ENCODE results near the gene IL1RAPL2. TPM values are rescaled to one million over a fixed set of nuclear protein-coding genes. Genes with fewer than 3 reads are reported as not detected.

The IL1RAPL2 gene
- total RNA-seq, 1 experiment from 2014 or later: 1.6 TPM

- Histone ChIP-seq H3K9me3 (ENCODE audit: insufficient read depth, low read depth) (no peaks in the 10 kb centered on the region), H3K27ac (no peak overlapping the region), H3K27me3 (ENCODE audit: insufficient read depth, low read depth) (no peaks in the 10 kb centered on the region), H3K4me3 (no peak overlapping the region), H3K4me2 (no peak overlapping the region), H3K4me1 (replicated peaks; ENCODE audit: insufficient read depth) (no peaks in the 10 kb centered on the region), H3K9me2 (ENCODE audit: insufficient read depth) (no peaks in the 10 kb centered on the region), H3F3A (ENCODE audit: insufficient read depth, low read depth) (no peaks in the 10 kb centered on the region), H3K79me2 (ENCODE audit: low read depth) (no peaks in the 10 kb centered on the region), H2AFZ (no peak overlapping the region), H4K20me1 (ENCODE audit: insufficient read depth) (no peaks in the 10 kb centered on the region), H3K36me3 (ENCODE audit: low read depth) (no peaks in the 10 kb centered on the region)
- ChIA-PET POLR2A (ENCODE audit: unreplicated experiment) (no interaction called here), CTCF (no interaction called here)
- TF ChIP-seq EZH2 (IDR thresholded peaks at IDR 0.05; ENCODE audit: low read depth) (no peak), CTCF (conservative IDR thresholded peaks at IDR 0.05) (no peak)
- no TSS peak for BruUV-seq (replicated peaks)
- intact Hi-C loops (cut with micrococcal nuclease; ENCODE audit: unreplicated experiment): no loop called here
- no peak for DNase-seq
Measured at GRCh38 chrX:105744946-105745345, 1178.9 kb downstream of the IL1RAPL2 start.

- no peaks in the 10 kb centered on the region for H3K9me2 ChIP-seq (ENCODE audit: insufficient read depth)
- H3K79me2 ChIP-seq (ENCODE audit: low read depth): no peaks in the 10 kb centered on the region
- no peak overlapping the region for H3K27ac ChIP-seq
- H3K27me3 ChIP-seq (ENCODE audit: insufficient read depth, low read depth): no peaks in the 10 kb centered on the region
- intact Hi-C loops (cut with micrococcal nuclease; ENCODE audit: unreplicated experiment): no loop called here
- no peak for TF ChIP-seq CTCF (conservative IDR thresholded peaks at IDR 0.05)
- no peak for TF ChIP-seq EZH2 (IDR thresholded peaks at IDR 0.05; ENCODE audit: low read depth)
- POLR2A ChIA-PET (ENCODE audit: unreplicated experiment): interaction anchor here (0.5 kb wide), 1 partner anchor 1310 kb away, joined by 5 read pairs; no protein-coding TSS in a partner anchor
- DNase-seq: peak; percentile 6 to 65
- H3K9me3 ChIP-seq (ENCODE audit: insufficient read depth, low read depth): no peaks in the 10 kb centered on the region
- no peaks in the 10 kb centered on the region for H4K20me1 ChIP-seq (ENCODE audit: insufficient read depth)
- no peak overlapping the region for H3K4me3 ChIP-seq
- H2AFZ ChIP-seq: no peak overlapping the region
- H3K4me1 ChIP-seq (replicated peaks; ENCODE audit: insufficient read depth): no peaks in the 10 kb centered on the region
- CTCF ChIA-PET: no interaction called here
- H3F3A ChIP-seq (ENCODE audit: insufficient read depth, low read depth): no peaks in the 10 kb centered on the region
- no peak overlapping the region for H3K4me2 ChIP-seq
- H3K36me3 ChIP-seq (ENCODE audit: low read depth): no peaks in the 10 kb centered on the region
- BruUV-seq (replicated peaks): no TSS peak
Measured at GRCh38 chrX:105745863-105746262, 1179.9 kb downstream of the IL1RAPL2 start.

- no peaks in the 10 kb centered on the region for H3K36me3 ChIP-seq (ENCODE audit: low read depth)
- H4K20me1 ChIP-seq (ENCODE audit: insufficient read depth): no peaks in the 10 kb centered on the region
- 0 out of 2 replicates have a peak overlapping the region, but pooled peaks have one; percentile 14 for H3K27ac ChIP-seq
- intact Hi-C loops (cut with micrococcal nuclease; ENCODE audit: unreplicated experiment): loop anchor here (10.0 kb wide), 1 partner anchor 48 kb away; no protein-coding TSS in a partner anchor
- no peak overlapping the region for H3K4me3 ChIP-seq
- DNase-seq: peak in 1 of 2 experiments; percentile 23
- no peaks in the 10 kb centered on the region for H3K27me3 ChIP-seq (ENCODE audit: insufficient read depth, low read depth)
- H3K79me2 ChIP-seq (ENCODE audit: low read depth): no peaks in the 10 kb centered on the region
- ChIA-PET POLR2A (ENCODE audit: unreplicated experiment) (no interaction called here), CTCF (no interaction called here)
- H3K9me2 ChIP-seq (ENCODE audit: insufficient read depth): no peaks in the 10 kb centered on the region
- peaks cover 6% of the 10 kb centered on the region; the same call in 1 of the 2 replicates for H3K4me1 ChIP-seq (replicated peaks; ENCODE audit: insufficient read depth)
- no peak overlapping the region for H3K4me2 ChIP-seq
- BruUV-seq (replicated peaks): TSS peak; percentile 70
- H2AFZ ChIP-seq: no peak overlapping the region
- H3F3A ChIP-seq (ENCODE audit: insufficient read depth, low read depth): no peaks in the 10 kb centered on the region
- no peaks in the 10 kb centered on the region for H3K9me3 ChIP-seq (ENCODE audit: insufficient read depth, low read depth)
- TF ChIP-seq EZH2 (IDR thresholded peaks at IDR 0.05; ENCODE audit: low read depth) (no peak), CTCF (conservative IDR thresholded peaks at IDR 0.05) (no peak)
Measured at GRCh38 chrX:105752338-105752956, 1186.4 kb downstream of the IL1RAPL2 start.

Data from PC-9 (cell line).